Measurements from ENCODE around the gene PSORS1C1. TPM values are rescaled to one million over a fixed set of nuclear protein-coding genes. Genes with fewer than 3 reads are reported as not detected.

PSORS1C1 gene
- polyA plus RNA-seq, 1 of the 3 experiments (the other 2 are of a cell fraction) = 3.1 TPM

- TF ChIP-seq, protein P1, sequence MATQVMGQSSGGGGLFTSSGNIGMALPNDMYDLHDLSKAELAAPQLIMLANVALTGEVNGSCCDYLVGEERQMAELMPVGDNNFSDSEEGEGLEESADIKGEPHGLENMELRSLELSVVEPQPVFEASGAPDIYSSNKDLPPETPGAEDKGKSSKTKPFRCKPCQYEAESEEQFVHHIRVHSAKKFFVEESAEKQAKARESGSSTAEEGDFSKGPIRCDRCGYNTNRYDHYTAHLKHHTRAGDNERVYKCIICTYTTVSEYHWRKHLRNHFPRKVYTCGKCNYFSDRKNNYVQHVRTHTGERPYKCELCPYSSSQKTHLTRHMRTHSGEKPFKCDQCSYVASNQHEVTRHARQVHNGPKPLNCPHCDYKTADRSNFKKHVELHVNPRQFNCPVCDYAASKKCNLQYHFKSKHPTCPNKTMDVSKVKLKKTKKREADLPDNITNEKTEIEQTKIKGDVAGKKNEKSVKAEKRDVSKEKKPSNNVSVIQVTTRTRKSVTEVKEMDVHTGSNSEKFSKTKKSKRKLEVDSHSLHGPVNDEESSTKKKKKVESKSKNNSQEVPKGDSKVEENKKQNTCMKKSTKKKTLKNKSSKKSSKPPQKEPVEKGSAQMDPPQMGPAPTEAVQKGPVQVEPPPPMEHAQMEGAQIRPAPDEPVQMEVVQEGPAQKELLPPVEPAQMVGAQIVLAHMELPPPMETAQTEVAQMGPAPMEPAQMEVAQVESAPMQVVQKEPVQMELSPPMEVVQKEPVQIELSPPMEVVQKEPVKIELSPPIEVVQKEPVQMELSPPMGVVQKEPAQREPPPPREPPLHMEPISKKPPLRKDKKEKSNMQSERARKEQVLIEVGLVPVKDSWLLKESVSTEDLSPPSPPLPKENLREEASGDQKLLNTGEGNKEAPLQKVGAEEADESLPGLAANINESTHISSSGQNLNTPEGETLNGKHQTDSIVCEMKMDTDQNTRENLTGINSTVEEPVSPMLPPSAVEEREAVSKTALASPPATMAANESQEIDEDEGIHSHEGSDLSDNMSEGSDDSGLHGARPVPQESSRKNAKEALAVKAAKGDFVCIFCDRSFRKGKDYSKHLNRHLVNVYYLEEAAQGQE (IDR thresholded peaks at IDR 0.05; ENCODE audit: low read depth, low read length) = no peak
- TF ChIP-seq, protein P2, sequence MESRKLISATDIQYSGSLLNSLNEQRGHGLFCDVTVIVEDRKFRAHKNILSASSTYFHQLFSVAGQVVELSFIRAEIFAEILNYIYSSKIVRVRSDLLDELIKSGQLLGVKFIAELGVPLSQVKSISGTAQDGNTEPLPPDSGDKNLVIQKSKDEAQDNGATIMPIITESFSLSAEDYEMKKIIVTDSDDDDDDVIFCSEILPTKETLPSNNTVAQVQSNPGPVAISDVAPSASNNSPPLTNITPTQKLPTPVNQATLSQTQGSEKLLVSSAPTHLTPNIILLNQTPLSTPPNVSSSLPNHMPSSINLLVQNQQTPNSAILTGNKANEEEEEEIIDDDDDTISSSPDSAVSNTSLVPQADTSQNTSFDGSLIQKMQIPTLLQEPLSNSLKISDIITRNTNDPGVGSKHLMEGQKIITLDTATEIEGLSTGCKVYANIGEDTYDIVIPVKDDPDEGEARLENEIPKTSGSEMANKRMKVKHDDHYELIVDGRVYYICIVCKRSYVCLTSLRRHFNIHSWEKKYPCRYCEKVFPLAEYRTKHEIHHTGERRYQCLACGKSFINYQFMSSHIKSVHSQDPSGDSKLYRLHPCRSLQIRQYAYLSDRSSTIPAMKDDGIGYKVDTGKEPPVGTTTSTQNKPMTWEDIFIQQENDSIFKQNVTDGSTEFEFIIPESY (IDR thresholded peaks at IDR 0.05; ENCODE audit: borderline replicate concordance, low read depth) = no peak
- no peak for TF ChIP-seq EP300 (IDR thresholded peaks at IDR 0.05; ENCODE audit: borderline replicate concordance in 1 of 2, low read depth in 1 of 2, low read length in 1 of 2)
- TF ChIP-seq PBX3 (IDR thresholded peaks at IDR 0.05) = no peak
- H2AFZ ChIP-seq (ENCODE audit: low read depth) = no peak within 1 kb of the TSS; the same call in 1 of the 2 replicates
- H3K27ac ChIP-seq (ENCODE audit: low read depth in 2 of 2, low read length in 1 of 2) = no peak within 1 kb of the TSS
- H3F3A ChIP-seq (replicated peaks; ENCODE audit: insufficient read depth) = peaks cover 5% of the 10 kb centered on the region
- ChIA-PET POLR2A (no interaction called here), CTCF (interaction anchor here (1.2 to 4.8 kb wide), 5 partner anchors 15 to 254 kb away, joined by 3 to 20 read pairs (median 4); no protein-coding TSS in a partner anchor)
- H3K27me3 ChIP-seq (ENCODE audit: insufficient read depth) = no peaks in the 10 kb centered on the region; the same call in 1 of the 2 replicates
- no peaks in the 10 kb centered on the region for H3K9me2 ChIP-seq
- H3K9me3 ChIP-seq = no peaks in the 10 kb centered on the region
- H3K79me2 ChIP-seq (ENCODE audit: insufficient read depth) = peaks cover 20% of the 10 kb centered on the region
- DNase-seq = no peak
- peak within 1 kb of the TSS; percentile 85; the same call in 1 of the 2 replicates for H3K4me2 ChIP-seq
- no peak within 1 kb of the TSS for H3K9ac ChIP-seq
- no peaks in the 10 kb centered on the region for H4K20me1 ChIP-seq (ENCODE audit: insufficient read depth)
- H3K36me3 ChIP-seq (replicated peaks in 1 of 2; ENCODE audit: control insufficient read depth in 1 of 2, insufficient read depth in 2 of 2, low read length in 1 of 2) = no peaks in the 10 kb centered on the region
- 87% methylated on average over 5 of the region's 5 CpGs for WGBS (ENCODE audit: low lambda C conversion rate)
- H3K4me1 ChIP-seq (ENCODE audit: control insufficient read depth in 1 of 2, insufficient read depth in 2 of 2, low read depth in 1 of 2, low read length in 1 of 2) = peaks cover 2 to 12% of the 10 kb centered on the region in 2 experiments; a peak in 3 of 4 replicates
- H3K4me3 ChIP-seq (ENCODE audit: low read depth in 2 of 2, low read length in 1 of 2) = no peak within 1 kb of the TSS
Observed at GRCh38 chr6:31112478-31112877, 2.1 kb upstream of the PSORS1C1 start, which contains the start of gene C6orf15. Gene C6orf15, minus strand, starts transcription at chr6:31112575. Its CDS starts 20 bp downstream, at chr6:31112555.

- Histone ChIP-seq H3K4me1 (ENCODE audit: control insufficient read depth in 1 of 2, insufficient read depth in 2 of 2, low read depth in 1 of 2, low read length in 1 of 2) (peaks cover 2 to 12% of the 10 kb centered on the region in 2 experiments; a peak in 3 of 4 replicates), H2AFZ (ENCODE audit: low read depth) (peak overlapping the region; percentile 58), H3K4me3 (ENCODE audit: low read depth in 2 of 2, low read length in 1 of 2) (peak overlapping the region in 1 of 2 experiments; percentile 56; a peak in 1 of 4 replicates), H3K4me2 (peak overlapping the region; percentile 85; the same call in 1 of the 2 replicates), H3K27me3 (ENCODE audit: insufficient read depth) (no peaks in the 10 kb centered on the region; the same call in 1 of the 2 replicates), H3F3A (replicated peaks; ENCODE audit: insufficient read depth) (peaks cover 5% of the 10 kb centered on the region), H3K27ac (ENCODE audit: low read depth in 2 of 2, low read length in 1 of 2) (peak overlapping the region; percentile 67 to 86), H4K20me1 (ENCODE audit: insufficient read depth) (no peaks in the 10 kb centered on the region), H3K36me3 (replicated peaks in 1 of 2; ENCODE audit: control insufficient read depth in 1 of 2, insufficient read depth in 2 of 2, low read length in 1 of 2) (no peaks in the 10 kb centered on the region), H3K79me2 (ENCODE audit: insufficient read depth) (peaks cover 30% of the 10 kb centered on the region), H3K9ac (peak overlapping the region; percentile 69; the same call in 1 of the 2 replicates), H3K9me2 (no peaks in the 10 kb centered on the region), H3K9me3 (no peaks in the 10 kb centered on the region)
- no peak for DNase-seq
- ChIA-PET CTCF (interaction anchor here (1.3 to 4.8 kb wide), 2 partner anchors 14 to 35 kb away, joined by 3 to 20 read pairs; no protein-coding TSS in a partner anchor), POLR2A (no interaction called here)
- WGBS (ENCODE audit: low lambda C conversion rate) = 22% methylated on average over 7 of the region's 7 CpGs
- no peak for TF ChIP-seq POLR2AphosphoS5 (IDR thresholded peaks at IDR 0.05; ENCODE audit: low read depth, low read length)
- TF ChIP-seq, protein P1 (IDR thresholded peaks at IDR 0.05; ENCODE audit: low read depth, low read length) = 0 out of 2 replicates have a peak, but pooled peaks have one; percentile 60
Observed at GRCh38 chr6:31113861-31114540, 599 bp upstream of the PSORS1C1 start.
